GM18861 (cell line): ENCODE data around the gene POU4F3.

Experiments
- ATAC-seq: cut with Tn5 transposase; IDR thresholded peaks from one replicate; pipeline ENCODE4 v1.9.1; 2021; ENCODE audit not compliant: unreplicated experiment

POU4F3 gene

DNA sequence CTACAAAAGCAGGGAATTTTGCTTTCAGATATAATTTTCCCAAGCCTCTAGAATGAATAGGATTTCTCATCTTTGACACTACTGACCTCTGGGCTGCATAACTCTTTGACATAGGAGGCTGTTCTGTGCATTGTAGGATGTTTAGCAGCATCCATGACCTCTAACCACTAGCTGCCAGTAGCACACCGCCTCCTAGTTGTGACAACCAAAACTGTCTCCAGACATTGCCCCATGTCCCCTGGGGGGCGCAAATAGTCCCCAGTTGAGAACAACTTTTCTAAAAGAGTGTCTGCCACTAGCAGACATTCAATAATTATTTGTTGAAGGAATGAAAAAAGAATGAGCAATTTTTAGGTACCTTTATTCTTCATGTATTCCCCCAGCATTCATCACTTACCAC is 51.8 kb downstream of the POU4F3 start:
- no peak for ATAC-seq
